B cell (primary cell): Measurements from ENCODE around the gene PGPEP1. TPM values are rescaled to one million over a fixed set of nuclear protein-coding genes. Genes with fewer than 3 reads are reported as not detected.

Experiments
- ATAC-seq: fragments of 200-7000 bp; cut with Tn5 transposase; one replicate; pipeline ENCODE4 v1.10.0; 2021; ENCODE audit warnings: low read depth, mild to moderate bottlenecking, moderate number of reproducible peaks, moderate library complexity
- CTCF ChIA-PET: fragments of 350-600 bp; sonication (Branson Sonifier 250); formaldehyde crosslinking; loops from one replicate; lab custom pipeline; 2021; ENCODE audit warnings: antibody characterized with exemption, inconsistent platforms; lab: Charles Lee
- POLR2A ChIA-PET: fragments of 350-600 bp; sonication (Branson Sonifier 250); formaldehyde crosslinking; loops from one replicate; lab custom pipeline; 2021; ENCODE audit warnings: antibody characterized with exemption; lab: Charles Lee
- DNase-seq: peaks from one replicate; pipeline ENCODE4 v3.0.0; 2013
- H2AFZ ChIP-seq: 2 replicates; pipeline ENCODE4 v1.6.1; 2012; ENCODE audit warnings: mild to moderate bottlenecking, low read depth, low read length; ENCODE audit not compliant: insufficient read depth, poor library complexity, severe bottlenecking
- H3K27ac ChIP-seq, 2 donors: 1 replicate in 1 of 2; 2 replicates in 1 of 2; pipeline ENCODE4 v1.5.1; 2012 to 2013; ENCODE audit warnings: low read length in 2 of 2, mild to moderate bottlenecking in 2 of 2, moderate library complexity in 1 of 2
- H3K27me3 ChIP-seq, 4 experiments: fragments of 200-600 bp in 1 of 4; sonication (generic) in 1 of 4; replicated peaks in 1 of 4; 1 replicate in 2 of 4; 2 replicates in 2 of 4; pipeline versions ENCODE4 v1.6.1 to v1.7.0; 2013 to 2016; ENCODE audit warnings: low read length in 3 of 4, mild to moderate bottlenecking in 2 of 4, mixed read lengths in 1 of 4, moderate library complexity in 1 of 4; ENCODE audit not compliant: insufficient read depth in 4 of 4, control insufficient read depth in 3 of 4; ENCODE audit errors: control extremely low read depth in 1 of 4
- H3K36me3 ChIP-seq, 2 experiments: replicated peaks in 1 of 2; 1 replicate in 1 of 2; 2 replicates in 1 of 2; pipeline versions ENCODE4 v1.6.1 to v1.7.1; 2013; ENCODE audit warnings: low read length in 1 of 2; ENCODE audit not compliant: insufficient read depth in 2 of 2, control insufficient read depth in 1 of 2; ENCODE audit errors: control extremely low read depth in 1 of 2, extremely low read depth in 1 of 2
- H3K4me1 ChIP-seq, 2 donors: fragments of 200-600 bp in 1 of 2; sonication (generic) in 1 of 2; 1 replicate in 1 of 2; 2 replicates in 1 of 2; pipeline versions ENCODE4 v1.5.1 to v1.6.1; 2013 to 2017; ENCODE audit warnings: low read length in 2 of 2; ENCODE audit not compliant: control insufficient read depth in 2 of 2, insufficient read depth in 2 of 2
- H3K4me2 ChIP-seq: replicated peaks from 2 replicates; pipeline ENCODE3; 2012; ENCODE audit warnings: mild to moderate bottlenecking, low read depth, low read length; ENCODE audit not compliant: poor library complexity, severe bottlenecking
- H3K4me3 ChIP-seq, 5 experiments: fragments of 200-600 bp in 1 of 5; sonication (generic) in 1 of 5; 1 replicate in 3 of 5; 2 replicates in 2 of 5; pipeline versions ENCODE4 v1.5.1 to v1.7.0; 2011 to 2016; ENCODE audit warnings: low read length in 4 of 5, mild to moderate bottlenecking in 4 of 5, low read depth in 2 of 5, control low read depth in 1 of 5, moderate library complexity in 1 of 5; ENCODE audit not compliant: insufficient read depth in 1 of 5; ENCODE audit errors: control extremely low read depth in 1 of 5, extremely low read depth in 1 of 5
- H3K79me2 ChIP-seq: fragments of 200-600 bp; sonication (generic); one replicate; pipeline ENCODE4 v1.6.0; 2016; ENCODE audit warnings: low read length; ENCODE audit not compliant: control insufficient read depth, insufficient read depth
- H3K9ac ChIP-seq: fragments of 200-600 bp; sonication (generic); 2 replicates; pipeline ENCODE4 v1.6.1; 2017; ENCODE audit warnings: mild to moderate bottlenecking, low read length, moderate library complexity
- H3K9me3 ChIP-seq, 3 donors: one replicate each; pipeline versions ENCODE4 v1.6.1 to v1.7.1; 2013; ENCODE audit warnings: low read length in 2 of 3; ENCODE audit not compliant: control insufficient read depth in 2 of 3, insufficient read depth in 1 of 3; ENCODE audit errors: control extremely low read depth in 1 of 3
- H4K20me1 ChIP-seq: 2 replicates; pipeline ENCODE4 v1.6.0; 2012; ENCODE audit warnings: mild to moderate bottlenecking, low read length; ENCODE audit not compliant: insufficient read depth, control insufficient read depth, poor library complexity, severe bottlenecking
- H3K27ac Mint-ChIP-seq: one replicate; pipeline ENCODE4 v1.8.0; 2021; ENCODE audit warnings: mixed read lengths
- H3K27me3 Mint-ChIP-seq: one replicate; pipeline ENCODE4 v1.8.0; 2021; ENCODE audit warnings: mixed read lengths
- H3K4me1 Mint-ChIP-seq: one replicate; pipeline ENCODE4 v1.8.0; 2021; ENCODE audit warnings: mixed read lengths
- H3K4me3 Mint-ChIP-seq: one replicate; pipeline ENCODE4 v1.8.0; 2021; ENCODE audit warnings: mixed read lengths
- H3K9me3 Mint-ChIP-seq: one replicate; pipeline ENCODE4 v1.8.0; 2022; ENCODE audit warnings: mixed read lengths; ENCODE audit not compliant: insufficient read depth
- CTCF ChIP-seq: fragments of 200-600 bp; IDR thresholded peaks from one replicate; pipeline ENCODE4 v1.8.0; 2022; ENCODE audit warnings: antibody characterized with exemption, mild to moderate bottlenecking
- EZH2 ChIP-seq: IDR thresholded peaks from 2 replicates; pipeline ENCODE4 v1.6.1; 2012; ENCODE audit warnings: borderline replicate concordance, low read depth, mild to moderate bottlenecking, moderate library complexity, low read length; ENCODE audit not compliant: insufficient read depth, poor library complexity, severe bottlenecking
- WGBS: methylation state at CpG from one replicate; pipeline ENCODE4 v1.1.5; 2013; ENCODE audit warnings: missing lambda C conversion rate; ENCODE audit not compliant: insufficient coverage; 5-methylcytosine and 5-hydroxymethylcytosine counted together
- intact Hi-C: fragments of 100-400 bp; cut with micrococcal nuclease; formaldehyde crosslinking; loops from one replicate; pipeline ENCODE4 v1.10.0; 2022
- polyA plus RNA-seq: library from polyadenylated mRNA; depleted of rRNA; stranded (reverse); fragments of >200 nt; gene quantifications from 2 replicates; pipeline ENCODE4 v1.2.3, GENCODE V29; 2012
- total RNA-seq, 2 donors: library from RNA; stranded (reverse); fragments of 120-200 nt in 1 of 2; gene quantifications; 1 replicate in 1 of 2; 2 replicates in 1 of 2; pipeline versions ENCODE4 v1.2.3 to v1.2.4, GENCODE V29; 2013 to 2022

The PGPEP1 gene
- total and polyA plus RNA-seq, 2 donors (not counting 1 experiment from before 2014, with no cell fraction given): 17.6 to 20.9 TPM

GRCh38 chr19:18392926-18393325 is 52.5 kb downstream of the PGPEP1 start:
- 12% methylated on average over 3 of the region's 5 CpGs for WGBS
- Mint-ChIP-seq H3K9me3 (no peaks in the 10 kb centered on the region), H3K4me1 (peaks cover 54% of the 10 kb centered on the region), H3K4me3 (peak overlapping the region; percentile 45), H3K27ac (peak overlapping the region; percentile 41), H3K27me3 (no peaks in the 10 kb centered on the region)
- peaks cover 0 to 8% (median 5%) of the 10 kb centered on the region in 3 donors for H3K9me3 ChIP-seq
- H3K4me2 ChIP-seq: peak overlapping the region; percentile 55
- TF ChIP-seq CTCF (no peak), EZH2 (no peak)
- peaks cover 0 to 3% of the 10 kb centered on the region in 2 experiments for H3K36me3 ChIP-seq
- DNase-seq: no peak
- H4K20me1 ChIP-seq: no peaks in the 10 kb centered on the region
- CTCF ChIA-PET: interaction anchor here (0.6 to 10.6 kb wide), 3 partner anchors 20 to 113 kb away, joined by 3 to 196 read pairs (median 6); no protein-coding TSS in a partner anchor
- ATAC-seq: no peak
- POLR2A ChIA-PET: interaction anchor here (1.0 kb wide), 1 partner anchor 9 kb away, joined by 4 read pairs; no protein-coding TSS in a partner anchor
- H3K27ac ChIP-seq: no peak overlapping the region
- H3K4me1 ChIP-seq: peaks cover 39 to 48% of the 10 kb centered on the region in 2 donors
- peaks cover 0 to 5% (median under 1%) of the 10 kb centered on the region in 4 experiments for H3K27me3 ChIP-seq
- peak overlapping the region in 1 of 5 experiments; percentile 55 for H3K4me3 ChIP-seq
- no peak overlapping the region for H3K9ac ChIP-seq
- no peak overlapping the region for H2AFZ ChIP-seq
- intact Hi-C loops: no loop called here
- H3K79me2 ChIP-seq: peaks cover 3% of the 10 kb centered on the region

- CTCF ChIA-PET: interaction anchor here (0.7 to 1.7 kb wide), 3 partner anchors 15 to 141 kb away, joined by 3 to 6 read pairs (median 4); no protein-coding TSS in a partner anchor
- TF ChIP-seq CTCF: no peak
- TF ChIP-seq EZH2: no peak
- Histone ChIP-seq H4K20me1 (no peaks in the 10 kb centered on the region), H3K4me1 (peaks cover 38 to 44% of the 10 kb centered on the region in 2 donors), H3K9ac (no peak overlapping the region), H3K27ac (no peak overlapping the region), H3K9me3 (peaks cover 0 to 6% (median 5%) of the 10 kb centered on the region in 3 donors), H3K36me3 (peaks cover 0 to 3% of the 10 kb centered on the region in 2 experiments), H3K4me3 (peak overlapping the region in 1 of 5 experiments; percentile 54), H3K4me2 (peak overlapping the region; percentile 34), H3K27me3 (peaks cover 0 to 5% (median under 1%) of the 10 kb centered on the region in 4 experiments), H2AFZ (no peak overlapping the region), H3K79me2 (peaks cover 8% of the 10 kb centered on the region)
- intact Hi-C loops: no loop called here
- H3K4me1 Mint-ChIP-seq: peaks cover 53% of the 10 kb centered on the region
- peak overlapping the region; percentile 69 for H3K27ac Mint-ChIP-seq
- no peaks in the 10 kb centered on the region for H3K9me3 Mint-ChIP-seq
- POLR2A ChIA-PET: interaction anchor here (0.9 kb wide), 1 partner anchor 22 kb away, joined by 3 read pairs; no protein-coding TSS in a partner anchor
- no peak for DNase-seq
- 52% methylated on average over 7 of the region's 7 CpGs for WGBS
- no peaks in the 10 kb centered on the region for H3K27me3 Mint-ChIP-seq
- peak overlapping the region; percentile 77 for H3K4me3 Mint-ChIP-seq
- no peak for ATAC-seq
Observed at GRCh38 chr19:18393836-18394235, 53.4 kb downstream of the PGPEP1 start.
